HG03095 (cell line): Measurements from ENCODE around the gene SUGP2.
"Not testable (repeated sequence)": the region's sequence is repeated elsewhere in the genome, so short reads cannot be mapped to it uniquely, and the experiment has no call there.

Experiments
- ATAC-seq: cut with Tn5 transposase; IDR thresholded peaks from one replicate; pipeline ENCODE4 v1.9.1; 2021; ENCODE audit warnings: moderate library complexity; ENCODE audit not compliant: unreplicated experiment

The SUGP2 gene

GRCh38 chr19:18960370-18960769 lies 72.9 kb downstream of the SUGP2 start:
- no peak for ATAC-seq

- ATAC-seq, result no peak
These were observed 78.3 kb downstream of the SUGP2 start for GRCh38 chr19:18955042-18955441.

DNA sequence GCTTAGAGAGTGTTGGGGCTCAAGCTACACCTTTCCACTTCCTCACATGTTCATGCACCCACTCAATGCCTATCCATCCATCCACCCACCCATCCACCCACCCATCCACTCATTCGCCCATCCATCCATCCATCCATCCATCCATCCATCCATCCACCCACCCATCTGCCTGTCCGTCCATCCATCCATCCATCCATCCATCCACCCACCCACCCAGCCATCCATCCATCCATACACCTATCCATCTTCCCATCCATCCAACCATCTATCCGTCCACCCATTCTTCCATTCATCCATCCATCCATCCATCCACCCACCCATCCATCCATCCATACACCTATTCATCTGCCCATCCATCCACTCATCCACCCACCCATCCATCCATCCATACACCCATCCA lies 79.2 kb downstream of the SUGP2 start:
- no peak for ATAC-seq

DNA sequence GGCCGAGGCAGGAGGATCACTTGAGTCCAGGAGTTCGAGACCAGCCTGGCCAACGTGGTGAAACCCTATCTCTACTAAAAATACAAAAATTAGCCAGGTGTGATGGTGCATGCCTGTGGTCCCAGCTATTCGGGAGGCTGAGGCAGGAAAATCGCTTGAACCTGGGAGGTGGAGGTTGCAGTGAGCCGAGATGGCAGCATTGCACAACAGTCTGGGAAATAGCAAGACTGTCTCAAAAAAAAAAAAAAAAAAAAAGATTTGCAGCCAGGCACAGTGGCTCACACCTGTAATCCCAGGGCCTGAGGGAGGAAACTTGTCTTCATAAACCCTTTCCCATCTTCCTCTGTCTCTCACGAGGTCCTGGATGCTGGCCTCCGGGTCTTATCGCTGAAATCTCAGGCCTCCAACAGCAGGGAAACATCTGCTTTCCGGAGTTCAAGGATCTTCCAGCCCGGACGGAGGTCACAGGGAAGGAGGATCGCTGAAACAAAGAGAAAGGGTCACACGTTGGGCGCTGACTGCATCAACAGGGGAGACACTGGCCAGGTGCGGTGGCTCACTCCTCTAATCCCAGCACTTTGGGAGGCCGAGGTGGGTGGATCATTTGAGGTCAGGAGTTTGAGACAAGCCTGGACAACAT lies 80.8 kb downstream of the SUGP2 start:
- not testable (repeated sequence) for ATAC-seq

DNA sequence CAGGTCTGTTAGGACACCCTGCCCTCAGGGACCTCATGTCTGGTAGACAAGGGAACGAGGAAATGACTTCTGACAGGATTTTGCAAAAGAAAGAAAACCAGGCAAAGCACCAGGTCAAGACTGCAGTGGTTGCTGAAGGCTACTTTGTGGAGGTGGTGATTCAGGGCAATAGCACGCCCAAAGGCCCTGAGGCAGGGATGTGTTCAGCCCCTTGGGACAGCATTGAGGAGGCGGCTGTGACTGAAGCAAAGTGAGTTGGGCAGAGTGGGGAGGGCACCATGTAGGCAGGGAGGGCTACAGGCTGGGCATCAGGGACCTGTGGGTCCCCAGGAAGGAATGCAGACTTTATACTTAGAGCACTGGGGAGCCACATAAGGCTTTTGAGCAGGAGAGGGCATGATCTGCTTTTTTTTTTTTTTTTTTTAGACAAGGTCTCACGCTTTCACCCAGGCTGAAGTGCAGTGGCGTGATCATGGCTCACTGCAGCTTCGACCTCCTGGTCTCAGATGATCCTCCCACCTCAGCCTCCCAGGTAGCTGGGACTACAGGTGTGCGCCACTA lies 81.5 kb downstream of the SUGP2 start:
- no peak for ATAC-seq

DNA sequence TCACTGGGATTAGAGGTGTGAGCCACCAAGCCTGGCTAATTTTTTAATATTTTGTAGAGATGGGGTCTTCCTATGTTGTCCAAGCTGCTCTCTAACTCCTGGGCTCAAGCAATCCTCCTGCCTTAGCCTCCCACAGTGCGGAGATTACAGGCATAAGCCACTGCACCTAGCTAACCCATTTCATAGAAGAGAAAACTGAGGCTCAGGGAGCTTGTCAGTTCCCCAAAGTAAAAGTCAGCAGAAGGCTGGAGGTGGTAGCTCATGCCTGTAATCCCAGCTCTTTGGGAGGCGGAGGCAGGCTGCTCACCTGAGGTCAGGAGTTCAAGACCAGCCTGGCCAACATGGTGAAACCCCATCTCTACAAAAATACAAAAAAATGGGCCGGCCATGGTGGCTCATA lies 83.5 kb downstream of the SUGP2 start:
- ATAC-seq, result no peak

DNA sequence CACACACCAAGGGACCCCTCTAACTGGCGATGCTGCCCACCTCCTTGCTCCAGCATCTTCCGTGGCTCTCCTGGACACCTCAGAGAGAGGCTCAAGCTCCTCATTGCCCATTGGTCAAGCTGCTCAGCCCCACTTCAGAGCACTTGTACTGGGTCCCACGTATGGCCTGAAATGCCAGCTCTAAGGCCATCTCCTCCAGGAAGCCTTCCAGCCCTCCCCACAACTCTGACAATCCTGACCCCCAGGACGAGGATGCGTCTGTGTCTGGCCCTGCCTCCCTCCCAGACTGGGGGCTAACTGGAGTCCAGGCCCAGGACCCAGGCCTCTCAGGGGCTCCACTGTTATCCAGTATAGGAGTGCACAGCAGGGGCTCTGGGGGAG lies 84.4 kb downstream of the SUGP2 start:
- no peak for ATAC-seq

- no peak for ATAC-seq
These were observed 85.0 kb downstream of the SUGP2 start for GRCh38 chr19:18948075-18948975.

DNA sequence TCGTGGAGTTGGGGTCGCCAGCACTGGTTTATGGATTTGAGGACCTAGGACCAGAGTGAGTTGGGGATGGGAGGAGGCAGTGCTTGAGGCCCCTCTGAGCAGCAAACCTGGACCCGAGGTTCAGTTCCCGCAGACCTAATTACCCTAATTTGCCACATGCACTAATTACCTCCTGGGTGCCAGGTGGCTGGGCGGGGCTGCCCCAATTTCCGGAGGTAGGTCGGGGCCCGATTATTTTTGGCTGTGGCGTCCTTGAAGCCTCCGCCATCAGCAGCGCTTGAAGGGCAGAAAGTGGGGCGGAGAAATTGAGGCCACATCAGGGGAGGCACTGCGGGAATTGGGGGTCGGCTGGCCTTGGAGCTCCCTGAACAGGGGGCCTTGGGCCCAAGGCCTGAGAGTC lies 86.4 kb downstream of the SUGP2 start:
- no peak for ATAC-seq

GRCh38 chr19:18946335-18946734 lies 87.0 kb downstream of the SUGP2 start:
- no peak for ATAC-seq

GRCh38 chr19:18945297-18945696 lies 88.0 kb downstream of the SUGP2 start:
- no peak for ATAC-seq

GRCh38 chr19:18943465-18943864 lies 89.9 kb downstream of the SUGP2 start:
- ATAC-seq, result no peak

GRCh38 chr19:18942692-18943091 lies 90.6 kb downstream of the SUGP2 start:
- ATAC-seq, result no peak

GRCh38 chr19:18941628-18942354 lies 91.5 kb downstream of the SUGP2 start:
- no peak for ATAC-seq
